ENCODE data around the gene GRIK4. TPM values are rescaled to one million over a fixed set of nuclear protein-coding genes. Genes with fewer than 3 reads are reported as not detected.

The GRIK4 gene
- total and polyA plus RNA-seq, 4 donors, result 0.41 to 4.9 (median 1.7) TPM

DNA sequence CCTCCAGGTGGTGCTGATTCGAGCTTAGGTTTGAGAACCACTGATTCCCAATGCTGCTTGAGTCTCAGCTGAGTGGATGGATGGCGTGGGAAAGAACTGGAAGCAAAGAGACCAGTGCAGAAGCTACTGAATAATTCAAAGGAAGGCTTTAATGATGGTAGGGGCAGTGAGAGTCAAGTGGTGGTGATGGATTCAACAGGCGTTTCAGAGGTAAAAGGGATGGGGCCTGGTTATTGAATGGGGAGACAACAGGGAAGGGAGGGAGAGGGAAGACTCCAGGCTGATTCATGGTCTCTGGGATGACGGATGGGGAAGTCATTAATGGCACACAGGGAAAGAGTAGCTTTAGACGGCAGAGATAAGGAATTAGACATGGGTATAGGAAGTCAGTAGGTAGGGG is 408.0 kb downstream of the GRIK4 start:
- DNase-seq (no peak), ATAC-seq (ENCODE audit: insufficient read depth, low FRiP score) (no peak)
- WGBS, 2 donors, result 66 to 73% methylated on average over 5 of the region's 5 CpGs
- Histone ChIP-seq H3K4me3 (no peak overlapping the region), H3K27me3 (ENCODE audit: control insufficient read depth in 3 of 3, insufficient read depth in 3 of 3, low read length in 2 of 3) (no peaks in the 10 kb centered on the region), H3K9ac (ENCODE audit: insufficient read depth in 1 of 2, low read length in 2 of 2) (no peak overlapping the region), H3K4me1 (ENCODE audit: control insufficient read depth in 5 of 5, insufficient read depth in 5 of 5, low read length in 5 of 5) (no peaks in the 10 kb centered on the region), H3K9me3 (ENCODE audit: control insufficient read depth in 4 of 4, insufficient read depth in 3 of 4, low read length in 3 of 4) (no peaks in the 10 kb centered on the region), H3K36me3 (ENCODE audit: control insufficient read depth in 4 of 4, insufficient read depth in 4 of 4, low read length in 4 of 4) (no peaks in the 10 kb centered on the region), H3K27ac (ENCODE audit: low read depth in 1 of 2, low read length in 1 of 2) (no peak overlapping the region)
- TF ChIP-seq, protein P1, sequence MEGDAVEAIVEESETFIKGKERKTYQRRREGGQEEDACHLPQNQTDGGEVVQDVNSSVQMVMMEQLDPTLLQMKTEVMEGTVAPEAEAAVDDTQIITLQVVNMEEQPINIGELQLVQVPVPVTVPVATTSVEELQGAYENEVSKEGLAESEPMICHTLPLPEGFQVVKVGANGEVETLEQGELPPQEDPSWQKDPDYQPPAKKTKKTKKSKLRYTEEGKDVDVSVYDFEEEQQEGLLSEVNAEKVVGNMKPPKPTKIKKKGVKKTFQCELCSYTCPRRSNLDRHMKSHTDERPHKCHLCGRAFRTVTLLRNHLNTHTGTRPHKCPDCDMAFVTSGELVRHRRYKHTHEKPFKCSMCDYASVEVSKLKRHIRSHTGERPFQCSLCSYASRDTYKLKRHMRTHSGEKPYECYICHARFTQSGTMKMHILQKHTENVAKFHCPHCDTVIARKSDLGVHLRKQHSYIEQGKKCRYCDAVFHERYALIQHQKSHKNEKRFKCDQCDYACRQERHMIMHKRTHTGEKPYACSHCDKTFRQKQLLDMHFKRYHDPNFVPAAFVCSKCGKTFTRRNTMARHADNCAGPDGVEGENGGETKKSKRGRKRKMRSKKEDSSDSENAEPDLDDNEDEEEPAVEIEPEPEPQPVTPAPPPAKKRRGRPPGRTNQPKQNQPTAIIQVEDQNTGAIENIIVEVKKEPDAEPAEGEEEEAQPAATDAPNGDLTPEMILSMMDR (IDR thresholded peaks at IDR 0.05; ENCODE audit: control extremely low read depth, extremely low read depth), result no peak

DNA sequence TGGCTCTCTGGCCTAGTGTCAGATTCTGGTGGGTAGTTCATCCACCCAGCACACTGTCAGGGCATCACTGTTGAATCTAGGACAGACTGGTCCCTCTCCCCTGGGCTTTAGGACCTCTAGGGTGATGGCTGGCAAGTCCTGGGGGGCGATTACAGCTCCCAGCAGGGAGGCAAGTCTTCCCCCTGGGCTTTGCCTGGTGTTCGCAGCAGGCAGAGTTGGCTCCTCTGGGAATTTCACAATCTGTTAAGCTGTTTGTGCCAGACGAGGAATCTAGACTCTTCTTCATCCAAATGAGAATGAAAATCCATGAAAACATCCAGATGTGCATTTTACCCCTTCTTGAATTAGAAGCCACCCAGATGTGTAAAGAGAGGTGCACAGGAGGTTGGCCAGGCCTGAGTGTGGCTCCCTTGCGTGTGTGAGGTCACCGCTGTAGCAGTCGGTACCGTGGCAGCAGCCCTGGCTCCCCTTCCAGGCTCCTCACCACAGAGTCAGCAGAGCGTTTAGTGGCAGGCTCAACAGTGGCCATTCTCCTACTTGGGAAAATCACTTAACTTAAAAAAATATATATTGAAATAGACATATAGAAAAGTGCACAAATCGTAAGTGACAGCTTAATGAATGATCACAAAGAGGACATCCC is 412.4 kb downstream of the GRIK4 start:
- H3K27ac ChIP-seq (ENCODE audit: low read depth in 1 of 2, low read length in 1 of 2), result no peak overlapping the region
- TF ChIP-seq, protein P1 (IDR thresholded peaks at IDR 0.05; ENCODE audit: control extremely low read depth, extremely low read depth), result no peak
- H3K27me3 ChIP-seq (ENCODE audit: control insufficient read depth in 3 of 3, insufficient read depth in 3 of 3, low read length in 2 of 3), result no peaks in the 10 kb centered on the region
- H3K9me3 ChIP-seq (ENCODE audit: control insufficient read depth in 4 of 4, insufficient read depth in 3 of 4, low read length in 3 of 4), result no peaks in the 10 kb centered on the region
- no peaks in the 10 kb centered on the region for H3K4me1 ChIP-seq (ENCODE audit: control insufficient read depth in 5 of 5, insufficient read depth in 5 of 5, low read length in 5 of 5)
- DNase-seq (no peak), ATAC-seq (ENCODE audit: insufficient read depth, low FRiP score) (no peak)
- WGBS, 2 donors, result 85 to 86% methylated on average over 9 of the region's 9 CpGs
- H3K4me3 ChIP-seq, result no peak overlapping the region
- H3K36me3 ChIP-seq (ENCODE audit: control insufficient read depth in 4 of 4, insufficient read depth in 4 of 4, low read length in 4 of 4), result no peaks in the 10 kb centered on the region
- no peak overlapping the region for H3K9ac ChIP-seq (ENCODE audit: insufficient read depth in 1 of 2, low read length in 2 of 2)

DNA sequence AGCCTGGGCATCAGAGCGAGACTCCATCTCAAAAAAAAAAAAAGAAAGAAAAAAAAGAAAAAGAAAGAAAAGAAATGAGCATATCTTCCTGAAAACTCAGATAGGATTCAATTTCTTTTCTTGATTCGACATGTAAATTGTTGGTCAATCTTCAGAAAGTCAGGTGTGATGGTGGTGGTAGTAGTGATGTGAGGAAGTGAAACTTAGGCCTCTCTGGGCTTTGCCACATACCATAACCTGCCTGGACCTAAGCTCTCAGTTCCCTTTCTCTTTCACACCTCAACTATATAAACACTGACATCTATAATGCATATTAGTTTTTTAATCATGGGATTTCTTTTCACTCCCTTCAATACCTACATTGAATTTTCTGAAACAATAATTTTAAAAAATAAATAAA is 414.4 kb downstream of the GRIK4 start:
- Histone ChIP-seq H3K9ac (ENCODE audit: insufficient read depth in 1 of 2, low read length in 2 of 2) (no peak overlapping the region), H3K9me3 (ENCODE audit: control insufficient read depth in 4 of 4, insufficient read depth in 3 of 4, low read length in 3 of 4) (no peaks in the 10 kb centered on the region), H3K4me3 (no peak overlapping the region), H3K36me3 (ENCODE audit: control insufficient read depth in 4 of 4, insufficient read depth in 4 of 4, low read length in 4 of 4) (no peaks in the 10 kb centered on the region), H3K27ac (ENCODE audit: low read depth in 1 of 2, low read length in 1 of 2) (no peak overlapping the region), H3K27me3 (ENCODE audit: control insufficient read depth in 3 of 3, insufficient read depth in 3 of 3, low read length in 2 of 3) (no peaks in the 10 kb centered on the region), H3K4me1 (ENCODE audit: control insufficient read depth in 5 of 5, insufficient read depth in 5 of 5, low read length in 5 of 5) (peaks cover 0 to 3% (median 0%) of the 10 kb centered on the region in 5 donors)
- DNase-seq, result no peak
- TF ChIP-seq, protein P1 (IDR thresholded peaks at IDR 0.05; ENCODE audit: control extremely low read depth, extremely low read depth), result no peak
- no peak for ATAC-seq (ENCODE audit: insufficient read depth, low FRiP score)
- WGBS, 2 donors, result 93 to 96% methylated on average over 2 of the region's 2 CpGs

DNA sequence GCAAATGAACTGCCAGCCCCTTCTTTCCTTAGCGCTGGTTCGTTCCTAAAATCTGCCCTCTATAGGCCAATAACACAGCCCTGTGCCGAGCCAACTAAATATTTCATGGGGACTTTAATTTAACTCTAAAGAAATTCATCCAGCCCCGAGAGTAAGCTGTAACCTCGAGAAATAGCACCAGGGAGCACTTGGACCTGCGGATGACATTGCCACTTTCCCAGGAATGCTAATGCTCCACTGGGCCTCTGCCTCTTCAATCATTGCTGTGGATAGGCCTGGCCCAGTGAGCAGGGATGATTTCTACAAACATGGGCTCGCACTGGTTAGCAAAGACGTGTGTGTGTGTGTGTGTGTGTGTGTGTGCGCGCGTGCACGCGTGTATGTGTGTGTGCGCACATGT is 417.1 kb downstream of the GRIK4 start:
- no peaks in the 10 kb centered on the region for H3K9me3 ChIP-seq (ENCODE audit: control insufficient read depth in 4 of 4, insufficient read depth in 3 of 4, low read length in 3 of 4)
- ATAC-seq (ENCODE audit: insufficient read depth, low FRiP score), result no peak
- 79 to 86% methylated on average over 14 of the region's 14 CpGs for WGBS, 2 donors

More for the DNA sequence above, 417.1 kb downstream of the GRIK4 start:
- Histone ChIP-seq H3K27me3 (ENCODE audit: control insufficient read depth in 3 of 3, insufficient read depth in 3 of 3, low read length in 2 of 3) (peaks cover 0 to 2% (median 0%) of the 10 kb centered on the region in 3 donors), H3K9ac (ENCODE audit: insufficient read depth in 1 of 2, low read length in 2 of 2) (no peak overlapping the region), H3K4me3 (no peak overlapping the region), H3K4me1 (ENCODE audit: control insufficient read depth in 5 of 5, insufficient read depth in 5 of 5, low read length in 5 of 5) (peaks cover 0 to 3% (median 0%) of the 10 kb centered on the region in 5 donors), H3K36me3 (ENCODE audit: control insufficient read depth in 4 of 4, insufficient read depth in 4 of 4, low read length in 4 of 4) (no peaks in the 10 kb centered on the region), H3K27ac (ENCODE audit: low read depth in 1 of 2, low read length in 1 of 2) (no peak overlapping the region)
- TF ChIP-seq, protein P1 (IDR thresholded peaks at IDR 0.05; ENCODE audit: control extremely low read depth, extremely low read depth), result no peak
- DNase-seq, result no peak

Data from lung (tissue), 12 donors.